ENCODE measurements around the gene PBLD.

GRCh38 chr10:68333058-68333395 is 299 bp upstream of the PBLD start:
- TF ChIP-seq, protein P1, sequence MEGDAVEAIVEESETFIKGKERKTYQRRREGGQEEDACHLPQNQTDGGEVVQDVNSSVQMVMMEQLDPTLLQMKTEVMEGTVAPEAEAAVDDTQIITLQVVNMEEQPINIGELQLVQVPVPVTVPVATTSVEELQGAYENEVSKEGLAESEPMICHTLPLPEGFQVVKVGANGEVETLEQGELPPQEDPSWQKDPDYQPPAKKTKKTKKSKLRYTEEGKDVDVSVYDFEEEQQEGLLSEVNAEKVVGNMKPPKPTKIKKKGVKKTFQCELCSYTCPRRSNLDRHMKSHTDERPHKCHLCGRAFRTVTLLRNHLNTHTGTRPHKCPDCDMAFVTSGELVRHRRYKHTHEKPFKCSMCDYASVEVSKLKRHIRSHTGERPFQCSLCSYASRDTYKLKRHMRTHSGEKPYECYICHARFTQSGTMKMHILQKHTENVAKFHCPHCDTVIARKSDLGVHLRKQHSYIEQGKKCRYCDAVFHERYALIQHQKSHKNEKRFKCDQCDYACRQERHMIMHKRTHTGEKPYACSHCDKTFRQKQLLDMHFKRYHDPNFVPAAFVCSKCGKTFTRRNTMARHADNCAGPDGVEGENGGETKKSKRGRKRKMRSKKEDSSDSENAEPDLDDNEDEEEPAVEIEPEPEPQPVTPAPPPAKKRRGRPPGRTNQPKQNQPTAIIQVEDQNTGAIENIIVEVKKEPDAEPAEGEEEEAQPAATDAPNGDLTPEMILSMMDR (IDR thresholded peaks at IDR 0.05; ENCODE audit: low read length), result no peak
- TF ChIP-seq EZH2phosphoT487 (IDR thresholded peaks at IDR 0.05; ENCODE audit: low read length), result no peak
